GM19397 (cell line): ENCODE data around the gene CACNA2D3.

Experiments used
- ATAC-seq: cut with Tn5 transposase; IDR thresholded peaks from one replicate; pipeline ENCODE4 v1.9.1; 2021; ENCODE audit warnings: mild to moderate bottlenecking, moderate library complexity; ENCODE audit not compliant: unreplicated experiment

Gene CACNA2D3

DNA sequence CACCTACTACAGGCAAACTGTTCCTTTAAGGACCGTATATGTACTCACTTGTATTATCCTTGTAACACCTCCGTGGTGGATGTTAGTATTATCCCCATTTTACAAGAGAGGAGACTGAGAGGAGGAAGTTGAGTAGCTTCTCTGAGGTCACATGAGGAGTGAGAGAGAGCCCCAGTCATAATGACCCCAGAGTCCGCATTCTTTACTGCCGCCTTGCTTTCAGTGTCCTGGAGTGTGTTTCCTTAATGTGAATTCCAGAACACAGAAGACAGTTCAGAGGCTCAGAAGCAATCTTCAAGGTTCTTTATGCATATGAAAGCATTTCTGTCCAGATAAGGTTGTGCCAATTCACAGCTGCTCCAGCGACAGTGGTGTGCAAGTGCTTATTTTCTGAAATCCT lies 199.2 kb downstream of the CACNA2D3 start:
- ATAC-seq = no peak

DNA sequence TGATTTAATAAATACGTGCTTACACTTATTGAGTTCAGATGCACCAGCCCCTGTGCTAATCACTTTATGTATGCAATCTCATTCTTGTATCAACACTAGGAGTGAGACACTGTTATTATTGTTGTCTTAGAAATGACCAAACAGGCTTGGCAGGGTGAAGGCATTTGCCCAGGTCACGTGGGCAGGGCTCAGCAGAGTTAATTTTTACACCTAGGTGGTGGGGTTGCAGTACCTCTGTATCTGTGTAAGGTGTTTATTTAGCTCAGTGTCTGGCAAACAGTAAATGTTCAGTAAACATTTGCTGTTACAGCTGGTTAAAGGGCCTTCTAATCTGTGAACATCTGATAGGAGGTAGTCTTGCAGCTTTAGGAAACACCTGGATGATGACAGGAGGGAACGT lies 200.0 kb downstream of the CACNA2D3 start:
- ATAC-seq = no peak

DNA sequence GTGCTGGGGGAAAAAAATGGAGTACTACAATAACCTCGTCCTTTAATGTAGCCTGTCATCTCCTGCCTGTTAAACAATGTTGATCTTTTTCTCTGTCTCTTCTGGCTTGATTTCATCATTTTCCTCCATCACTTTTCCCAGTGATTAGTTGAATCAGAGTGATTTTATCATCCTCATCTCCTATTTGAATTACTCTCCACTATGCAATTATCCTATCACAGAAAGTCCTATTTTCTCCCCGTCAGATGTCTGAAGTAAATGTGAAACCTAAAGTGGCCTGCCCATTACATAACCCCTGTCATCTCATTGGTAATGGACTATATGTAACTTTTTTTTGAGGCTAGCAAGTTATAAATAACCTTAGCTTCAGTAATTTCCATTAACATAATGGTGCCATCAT lies 201.8 kb downstream of the CACNA2D3 start:
- no peak for ATAC-seq

- no peak for ATAC-seq
These were observed 204.6 kb downstream of the CACNA2D3 start for GRCh38 chr3:54326951-54327350.

DNA sequence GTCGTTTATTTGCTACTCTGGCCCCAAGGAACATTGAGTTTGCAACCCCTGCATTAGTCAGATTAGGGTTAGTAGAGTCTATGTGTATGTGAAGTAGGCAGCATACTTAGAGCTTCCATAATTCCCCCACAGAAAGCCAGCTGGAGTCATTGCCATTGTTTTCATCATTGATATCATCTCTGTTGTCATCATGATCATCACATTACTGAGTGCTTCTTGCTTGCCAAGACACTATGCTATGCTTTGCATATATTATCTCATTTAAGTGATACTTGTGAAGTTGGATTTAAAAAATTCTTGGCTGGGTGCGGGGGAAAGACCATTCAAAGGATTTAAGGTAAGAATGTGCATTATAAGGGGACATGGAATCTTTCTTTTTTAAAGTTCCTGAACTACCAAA lies 209.0 kb downstream of the CACNA2D3 start:
- no peak for ATAC-seq

DNA sequence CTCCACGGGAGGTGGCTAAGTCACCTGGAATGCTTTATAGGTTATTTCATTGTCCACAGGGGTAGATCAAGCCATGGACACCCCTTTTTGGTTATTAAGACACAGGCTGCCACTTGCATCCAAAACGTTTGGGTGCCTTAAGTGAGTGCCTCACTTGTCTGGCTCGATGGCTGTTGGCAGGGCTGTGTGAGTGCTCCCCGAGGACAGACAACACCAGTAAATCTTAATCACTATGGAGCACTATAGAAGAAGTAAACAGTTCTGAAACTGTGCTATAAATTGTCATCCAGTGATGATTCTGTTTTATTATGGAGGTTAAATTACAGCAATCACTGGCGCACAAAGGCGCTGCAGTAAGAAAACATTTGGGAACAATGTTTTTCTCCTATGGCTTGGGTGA lies 215.5 kb downstream of the CACNA2D3 start:
- no peak for ATAC-seq

- ATAC-seq = no peak
These were observed 217.3 kb downstream of the CACNA2D3 start for GRCh38 chr3:54339608-54340007.

DNA sequence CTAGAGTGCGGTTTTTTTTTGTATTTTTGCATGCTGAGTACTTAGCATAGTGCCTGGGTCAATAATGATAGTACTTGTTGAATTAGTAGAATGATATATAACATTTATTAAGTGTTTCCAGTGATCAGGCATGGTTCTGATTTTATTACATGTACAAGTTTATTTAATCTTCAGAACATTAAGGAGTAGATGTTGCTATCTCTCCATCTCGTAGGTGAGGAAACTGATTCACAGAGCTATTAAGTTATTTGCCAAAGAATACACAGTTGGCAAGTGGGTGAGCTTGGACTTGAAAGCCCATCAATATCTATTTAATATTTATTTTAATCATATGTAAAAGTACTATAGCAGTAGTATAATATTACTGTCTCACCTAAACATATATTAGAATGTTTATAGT lies 219.5 kb downstream of the CACNA2D3 start:
- no peak for ATAC-seq

DNA sequence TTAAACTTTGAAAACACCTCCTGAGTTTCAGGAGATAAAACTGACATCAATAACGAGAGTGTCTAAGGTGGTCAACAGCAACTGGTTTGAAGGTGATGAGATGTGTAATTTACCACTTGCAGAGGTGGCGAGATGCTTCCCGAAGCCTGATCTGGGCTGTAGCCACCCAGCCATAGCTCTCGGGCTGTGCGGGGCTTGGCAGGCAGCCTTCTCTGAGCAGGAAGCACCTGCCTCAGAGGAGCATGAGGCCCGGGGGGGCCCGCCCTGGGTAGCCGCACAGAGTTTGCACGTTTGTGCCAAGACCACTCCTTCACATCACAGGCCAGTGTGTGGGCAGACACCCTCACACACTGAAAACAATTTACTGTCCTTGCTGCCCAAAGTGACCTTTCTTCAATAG lies 220.3 kb downstream of the CACNA2D3 start:
- no peak for ATAC-seq

GRCh38 chr3:54343495-54343894 lies 221.1 kb downstream of the CACNA2D3 start:
- ATAC-seq = no peak

DNA sequence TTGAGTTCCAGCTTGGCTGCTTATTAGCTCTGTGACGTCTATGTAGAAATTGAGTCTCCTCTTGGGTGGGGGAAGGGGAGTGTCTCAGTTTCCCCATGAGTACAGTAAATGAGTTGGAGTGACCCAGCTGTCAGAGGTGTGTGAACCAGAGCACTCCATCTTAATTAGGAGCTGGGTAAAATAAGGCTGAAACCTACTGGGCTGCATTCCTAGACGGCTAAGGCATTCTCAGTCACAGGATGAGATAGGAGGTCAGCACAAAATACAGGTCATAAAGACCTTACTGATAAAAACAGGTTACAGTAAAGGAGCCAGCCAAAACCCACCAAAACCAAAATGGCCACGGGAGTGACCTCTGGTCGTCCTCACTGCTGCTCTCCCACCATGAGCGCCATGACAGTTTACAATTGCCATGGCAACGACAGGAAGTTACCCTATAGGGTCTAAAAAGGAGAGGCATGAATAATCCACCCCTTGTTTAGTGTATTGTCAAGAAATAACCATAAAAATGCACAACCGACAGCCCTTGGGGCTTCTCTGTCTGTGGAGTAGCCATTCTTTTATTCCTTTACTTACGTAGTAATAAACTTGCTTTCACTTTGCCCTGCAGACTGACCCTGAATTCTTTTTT lies 222.4 kb downstream of the CACNA2D3 start:
- no peak for ATAC-seq

GRCh38 chr3:54345847-54346375 lies 223.6 kb downstream of the CACNA2D3 start:
- no peak for ATAC-seq

DNA sequence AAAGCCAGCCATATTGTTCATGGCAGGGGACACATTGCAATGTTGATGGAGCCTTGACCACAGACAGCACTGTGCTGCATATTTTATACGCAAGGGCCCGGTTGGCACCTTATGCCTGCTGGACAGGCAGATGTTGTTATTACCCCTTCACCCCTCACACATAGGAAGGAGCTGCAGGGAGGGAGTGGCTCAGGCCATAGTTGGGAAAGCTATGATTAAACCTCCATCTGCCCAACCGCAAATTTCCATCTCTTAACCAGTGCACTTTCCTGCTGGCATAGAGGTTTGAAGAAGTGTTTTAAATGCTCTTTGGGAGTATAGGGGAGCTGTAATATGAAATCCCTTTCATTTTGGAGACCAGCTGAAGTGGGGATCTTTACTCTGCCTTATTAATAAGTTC lies 224.7 kb downstream of the CACNA2D3 start:
- no peak for ATAC-seq

- ATAC-seq = no peak
These were observed 225.6 kb downstream of the CACNA2D3 start for GRCh38 chr3:54347933-54348332.

- ATAC-seq = no peak
These were observed 226.9 kb downstream of the CACNA2D3 start for GRCh38 chr3:54349231-54349652.

DNA sequence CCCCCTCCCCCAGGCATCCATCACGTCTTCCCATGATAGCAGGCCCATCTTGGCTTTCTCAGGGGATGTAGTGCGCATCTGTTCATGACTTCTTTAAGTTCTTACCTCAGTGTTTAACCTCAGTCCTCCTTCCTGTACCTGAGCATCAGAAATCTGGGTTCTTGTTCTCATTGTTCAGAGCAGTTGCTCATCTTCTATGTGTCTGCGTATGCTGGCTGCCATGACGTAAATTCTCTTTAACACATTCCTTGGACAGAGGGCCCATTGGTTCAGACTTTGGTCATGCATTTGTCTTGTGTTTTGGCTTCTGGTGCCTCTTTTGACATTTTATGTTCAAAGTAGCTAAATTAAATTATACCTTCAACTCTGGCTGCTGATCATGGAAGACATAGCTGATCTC lies 227.3 kb downstream of the CACNA2D3 start:
- ATAC-seq = no peak

- no peak for ATAC-seq
These were observed 231.2 kb downstream of the CACNA2D3 start for GRCh38 chr3:54353546-54353945.

DNA sequence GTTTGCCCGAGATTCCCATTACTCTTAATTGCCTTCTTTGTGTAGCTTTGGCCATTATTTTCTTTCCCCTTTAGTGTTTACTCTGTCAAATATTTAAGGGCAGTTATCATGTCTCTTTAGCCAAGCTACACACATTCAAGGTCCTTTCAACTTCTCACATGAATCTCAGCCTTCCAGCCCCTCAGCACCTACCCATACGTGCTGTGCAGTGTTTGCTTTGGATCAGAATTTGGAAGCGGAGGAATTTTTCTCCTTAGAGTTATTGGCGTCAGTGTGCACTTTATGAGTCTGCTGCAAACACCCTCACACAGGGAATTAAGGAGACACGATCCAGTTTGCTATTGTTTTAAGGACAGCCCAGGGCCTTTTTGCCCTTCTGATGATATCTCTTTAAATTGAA lies 231.6 kb downstream of the CACNA2D3 start:
- no peak for ATAC-seq

GRCh38 chr3:54355800-54356199 lies 233.4 kb downstream of the CACNA2D3 start:
- no peak for ATAC-seq

DNA sequence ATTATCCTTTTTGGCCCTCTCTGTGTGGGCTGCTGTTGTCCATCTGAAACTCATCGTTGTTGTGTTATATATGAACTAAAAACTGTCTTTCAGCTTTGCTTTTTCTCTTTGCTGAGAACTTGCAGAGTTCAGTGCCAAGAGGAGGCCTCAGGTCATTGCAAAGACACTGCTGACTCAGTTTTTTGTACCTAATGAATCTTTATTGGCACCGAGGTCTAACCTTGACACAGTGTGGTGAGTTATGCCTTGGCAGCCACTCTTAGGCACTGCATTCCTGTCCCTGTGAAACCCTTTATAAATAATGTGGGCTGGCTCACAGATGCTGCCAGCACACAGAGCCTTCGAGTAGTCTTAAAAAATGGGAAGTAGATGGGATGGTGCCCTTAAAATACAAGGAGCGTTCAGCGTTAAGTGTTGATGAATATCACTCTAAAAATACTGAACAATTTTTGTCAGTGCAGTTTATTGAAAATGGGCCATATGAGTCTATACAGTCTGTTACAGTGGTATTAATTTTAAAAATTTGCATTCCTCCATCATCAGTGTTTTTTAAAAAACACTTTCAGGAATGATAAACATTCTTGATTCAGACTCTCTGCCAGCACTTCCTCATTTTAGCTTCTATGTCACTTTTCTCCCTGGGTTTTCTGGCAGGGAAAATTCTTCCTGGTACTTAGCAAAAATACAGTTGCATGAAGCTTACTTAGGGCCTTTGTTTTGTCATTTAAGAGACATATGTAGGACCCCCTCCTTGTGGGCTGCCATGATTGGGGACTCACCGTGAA lies 234.1 kb downstream of the CACNA2D3 start:
- no peak for ATAC-seq

DNA sequence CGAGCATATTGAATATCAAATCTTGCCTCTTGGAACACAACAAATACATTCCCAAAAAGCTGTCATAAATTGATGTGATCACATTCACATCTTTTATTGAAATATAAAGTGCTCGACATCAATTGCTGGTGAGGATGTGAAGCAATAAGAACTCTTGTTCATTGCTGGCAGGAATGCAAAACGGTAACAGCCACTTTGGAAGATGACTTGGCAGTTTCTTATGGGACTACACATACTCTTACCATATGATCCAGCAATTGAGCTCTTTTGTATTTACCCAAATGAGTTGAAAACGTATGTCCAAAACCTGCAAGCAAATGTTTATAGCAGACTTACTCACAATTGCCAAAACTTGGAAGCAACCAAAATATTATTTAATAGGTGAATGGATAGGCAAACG lies 234.9 kb downstream of the CACNA2D3 start:
- no peak for ATAC-seq

DNA sequence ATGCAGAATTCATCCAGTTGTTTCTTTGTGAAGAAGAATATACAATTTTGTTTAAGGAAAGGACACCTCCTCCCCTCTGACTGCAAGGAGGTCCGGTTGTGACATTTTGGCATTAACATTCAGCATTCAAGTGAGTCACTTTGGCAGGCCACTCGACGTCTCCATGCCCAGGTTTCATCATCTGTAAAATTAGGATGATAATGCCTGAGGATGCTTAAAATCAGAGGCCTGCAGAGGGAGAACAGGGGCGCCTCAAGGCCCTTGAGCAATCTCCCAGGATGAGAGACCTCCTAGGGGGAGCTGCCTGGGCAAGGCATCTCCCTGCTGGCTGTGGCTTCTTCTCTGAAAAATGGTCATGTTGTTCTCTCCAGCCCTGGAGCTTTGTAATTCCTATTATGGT lies 236.0 kb downstream of the CACNA2D3 start:
- no peak for ATAC-seq
